GM23338 (cell line): ENCODE measurements around the gene RFX8. TPM values are rescaled to one million over a fixed set of nuclear protein-coding genes. Genes with fewer than 3 reads are reported as not detected.

ENCODE experiments used
- ATAC-seq: fragments of 200-7000 bp; cut with Tn5 transposase; 3 replicates; pipeline ENCODE4 v1.9.1; 2020
- DNase-seq: peaks from one replicate; pipeline ENCODE4 v3.0.0-alpha.2; 2015; ENCODE audit warnings: low spot score
- H2AFZ ChIP-seq: fragments of 200-600 bp; sonication (generic); 2 replicates; pipeline ENCODE4 v1.8.0; 2016; ENCODE audit warnings: antibody characterized with exemption, mild to moderate bottlenecking, moderate library complexity
- H3F3A ChIP-seq: fragments of 200-600 bp; sonication (generic); replicated peaks from 2 replicates; pipeline ENCODE4 v1.8.0; 2017; ENCODE audit warnings: antibody characterized with exemption, mixed run types, low read depth
- H3K27ac ChIP-seq: fragments of 200-600 bp; sonication (generic); 2 replicates; pipeline ENCODE4 v1.6.1; 2016; ENCODE audit warnings: low read depth
- H3K27me3 ChIP-seq: fragments of 200-600 bp; sonication (generic); 2 replicates; pipeline ENCODE4 v1.8.0; 2016; ENCODE audit warnings: mild to moderate bottlenecking, mixed run types, moderate library complexity; ENCODE audit not compliant: insufficient read depth
- H3K36me3 ChIP-seq: fragments of 200-600 bp; sonication (generic); 2 replicates; pipeline ENCODE4 v1.8.0; 2016; ENCODE audit warnings: mild to moderate bottlenecking; ENCODE audit not compliant: insufficient read depth
- H3K4me1 ChIP-seq: fragments of 200-600 bp; sonication (generic); 2 replicates; pipeline ENCODE4 v1.8.0; 2016; ENCODE audit warnings: mild to moderate bottlenecking, moderate library complexity; ENCODE audit not compliant: insufficient read depth
- H3K4me2 ChIP-seq: fragments of 200-600 bp; sonication (generic); 2 replicates; pipeline ENCODE4 v1.7.1; 2017; ENCODE audit warnings: mixed run types
- H3K4me3 ChIP-seq: fragments of 200-600 bp; sonication (generic); 2 replicates; pipeline ENCODE4 v1.6.1; 2016; ENCODE audit warnings: mixed run types
- H3K79me2 ChIP-seq: fragments of 200-600 bp; sonication (generic); replicated peaks from 2 replicates; pipeline ENCODE4 v1.8.0; 2017; ENCODE audit warnings: mild to moderate bottlenecking; ENCODE audit not compliant: insufficient read depth
- H3K9me2 ChIP-seq: fragments of 200-600 bp; sonication (generic); 2 replicates; pipeline ENCODE4 v1.8.0; 2017; ENCODE audit not compliant: insufficient read depth
- H4K20me1 ChIP-seq: fragments of 200-600 bp; sonication (generic); replicated peaks from 2 replicates; pipeline ENCODE4 v1.8.0; 2017; ENCODE audit warnings: mild to moderate bottlenecking; ENCODE audit not compliant: insufficient read depth
- H3K27ac Mint-ChIP-seq: 2 replicates; pipeline ENCODE4 v1.8.0; 2020; ENCODE audit warnings: inconsistent platforms, mild to moderate bottlenecking, moderate library complexity, mixed read lengths
- H3K27me3 Mint-ChIP-seq: 3 replicates; pipeline ENCODE4 v1.8.0; 2022; ENCODE audit warnings: low read depth, mild to moderate bottlenecking, moderate library complexity, mixed read lengths, inconsistent platforms; ENCODE audit not compliant: insufficient read depth, poor library complexity
- H3K36me3 Mint-ChIP-seq: 3 replicates; pipeline ENCODE4 v1.8.0; 2021; ENCODE audit warnings: low read depth, mild to moderate bottlenecking, inconsistent platforms, moderate library complexity, mixed read lengths
- H3K4me1 Mint-ChIP-seq: 3 replicates; pipeline ENCODE4 v1.8.0; 2020; ENCODE audit warnings: mild to moderate bottlenecking, inconsistent platforms, mixed read lengths
- H3K4me3 Mint-ChIP-seq: 3 replicates; pipeline ENCODE4 v1.8.0; 2021; ENCODE audit warnings: moderate library complexity, mild to moderate bottlenecking, inconsistent platforms, mixed read lengths
- H3K9me3 Mint-ChIP-seq: 3 replicates; pipeline ENCODE4 v1.8.0; 2020; ENCODE audit warnings: moderate library complexity, mild to moderate bottlenecking, inconsistent platforms, mixed read lengths
- CTCF ChIP-seq, 2 experiments: fragments of 200-600 bp in 1 of 2; sonication (generic) in 1 of 2; conservative IDR thresholded peaks; 2 replicates each; pipeline versions ENCODE4 v1.5.1 to v1.6.1; 2016 to 2017; ENCODE audit warnings: antibody characterized with exemption in 2 of 2, low read depth in 2 of 2, mild to moderate bottlenecking in 2 of 2, moderate library complexity in 1 of 2
- EZH2phosphoT487 ChIP-seq: fragments of 200-600 bp; sonication (generic); IDR thresholded peaks from one replicate; pipeline ENCODE4 v1.8.1; 2018; ENCODE audit warnings: antibody characterized with exemption; ENCODE audit not compliant: unreplicated experiment
- JUNB ChIP-seq: IDR thresholded peaks from one replicate; pipeline ENCODE4 v1.6.1; 2016; ENCODE audit warnings: antibody characterized with exemption; ENCODE audit not compliant: unreplicated experiment
- POLR2AphosphoS5 ChIP-seq: IDR thresholded peaks from 2 replicates; pipeline ENCODE4 v1.6.1; 2016; ENCODE audit warnings: antibody characterized with exemption, low read depth
- ZNF114 ChIP-seq: fragments of 250-450 bp; sonication (Bioruptor Pico); IDR thresholded peaks from 2 replicates; pipeline ENCODE4 v1.5.0; 2020; ENCODE audit warnings: mild to moderate bottlenecking, moderate library complexity
- ZNF462 ChIP-seq: fragments of 250-450 bp; sonication (Bioruptor Pico); IDR thresholded peaks from 2 replicates; pipeline ENCODE4 v1.5.0; 2020; ENCODE audit warnings: mild to moderate bottlenecking, moderate library complexity
- polyA plus RNA-seq: library from polyadenylated mRNA; unstranded; fragments of >200 nt; fragmentation: Nextera tagmentation; extraction: Ambion mirVana; gene quantifications from 2 replicates; pipeline ENCODE4 v1.2.1, GENCODE V29; 2016
- total RNA-seq: library from RNA; depleted of rRNA; stranded (reverse); fragments of >200 nt; shearing (Covaris generic); gene quantifications from 2 replicates; pipeline ENCODE4 v1.2.3, GENCODE V29; 2014

RFX8 gene
- total and polyA plus RNA-seq, 2 experiments from 2014 or later = 0.65 to 1.5 TPM

DNA sequence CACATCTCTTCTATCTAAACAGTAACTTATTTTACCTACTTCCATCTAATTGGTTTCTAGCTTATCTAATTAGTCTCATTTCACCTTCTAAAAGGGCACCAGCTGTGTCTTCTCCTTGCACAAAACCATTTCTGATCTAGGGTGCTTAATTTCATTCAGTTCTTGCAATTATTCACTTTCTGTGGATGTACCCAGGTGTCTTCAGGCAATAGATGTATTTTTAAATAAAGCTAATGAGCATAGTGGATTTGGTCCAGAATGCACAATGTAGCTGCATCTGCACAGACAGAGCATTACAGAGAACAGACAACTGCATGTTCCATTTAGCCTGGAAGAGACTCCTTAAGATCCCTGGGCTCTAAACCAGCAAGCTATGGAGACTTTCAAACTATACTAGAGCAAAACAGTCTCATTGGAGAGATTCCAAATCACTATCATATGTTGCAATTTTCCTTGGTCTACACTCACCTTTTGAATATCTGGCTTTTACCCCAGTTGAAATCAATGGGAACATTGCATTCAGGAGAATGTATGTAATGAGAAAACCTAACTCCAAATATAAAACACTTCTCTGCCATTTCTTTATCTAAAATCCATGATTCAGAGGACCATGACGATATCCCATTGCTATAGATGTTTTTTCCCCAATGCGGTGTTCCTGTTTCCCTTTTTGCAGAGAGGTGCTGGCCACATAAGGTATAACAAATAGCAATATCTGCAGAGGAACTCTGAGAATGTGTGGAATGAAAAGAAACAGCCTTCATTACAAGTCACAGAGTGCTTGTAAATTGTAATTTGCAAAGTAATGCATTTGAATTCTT is 3.5 kb upstream of the RFX8 start (continued):
- no peak for TF ChIP-seq ZNF462
- TF ChIP-seq EZH2phosphoT487 = no peak
- TF ChIP-seq JUNB = no peak

DNA sequence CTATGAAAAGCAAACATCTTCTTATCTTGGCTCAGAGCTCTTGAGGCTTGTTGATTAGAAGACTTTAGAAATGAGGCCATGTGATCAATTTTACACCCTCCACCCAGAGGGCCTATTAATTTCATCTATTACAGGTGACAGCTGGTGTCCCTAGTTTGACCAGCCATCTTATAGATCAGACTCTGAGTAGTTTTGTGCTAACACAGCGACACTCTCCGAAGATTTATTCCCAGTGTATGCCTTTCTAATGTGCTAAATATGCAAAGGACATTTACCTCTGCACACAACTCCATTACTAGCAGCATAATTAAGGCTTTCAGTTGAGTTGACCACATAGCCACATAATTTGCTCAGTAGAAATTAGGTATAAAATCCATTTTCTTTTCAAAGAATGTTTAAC is 2.6 kb upstream of the RFX8 start:
- DNase-seq (no peak), ATAC-seq (no peak)
- Histone ChIP-seq H3K9me2 (no peaks in the 10 kb centered on the region), H3K4me3 (no peak overlapping the region), H2AFZ (no peak overlapping the region), H3K4me1 (peaks cover 30% of the 10 kb centered on the region), H3K4me2 (no peak overlapping the region), H4K20me1 (no peaks in the 10 kb centered on the region), H3K79me2 (no peaks in the 10 kb centered on the region), H3K27me3 (peaks cover 3% of the 10 kb centered on the region; the same call in 1 of the 2 replicates), H3F3A (peaks cover 12% of the 10 kb centered on the region; the same call in 1 of the 2 replicates), H3K36me3 (no peaks in the 10 kb centered on the region; the same call in 1 of the 2 replicates), H3K27ac (no peak overlapping the region)
- H3K4me3 Mint-ChIP-seq = no peak overlapping the region
- H3K36me3 Mint-ChIP-seq = no peaks in the 10 kb centered on the region
- H3K27me3 Mint-ChIP-seq = peaks cover 11% of the 10 kb centered on the region
- H3K9me3 Mint-ChIP-seq = no peaks in the 10 kb centered on the region; the same call in 2 of the 3 replicates
- peaks cover 31% of the 10 kb centered on the region for H3K4me1 Mint-ChIP-seq
- H3K27ac Mint-ChIP-seq = no peak overlapping the region
- TF ChIP-seq JUNB = no peak
- no peak for TF ChIP-seq ZNF114 (CRISPR knock-in tag)
- no peak for TF ChIP-seq EZH2phosphoT487
- TF ChIP-seq CTCF (conservative IDR thresholded peaks at IDR 0.05; ENCODE audit: low read depth in 2 of 2) = no peak
- no peak for TF ChIP-seq ZNF462
- no peak for TF ChIP-seq POLR2AphosphoS5
